GM18858 (cell line): ENCODE results near the gene FYN.

ENCODE experiments used
- ATAC-seq: cut with Tn5 transposase; IDR thresholded peaks from one replicate; pipeline ENCODE4 v1.9.1; 2021; ENCODE audit not compliant: unreplicated experiment

Gene FYN

GRCh38 chr6:111884068-111884467 is 10.8 kb upstream of the FYN start:
- ATAC-seq: no peak

- ATAC-seq: no peak
Measured at GRCh38 chr6:111880181-111880888, 7.1 kb upstream of the FYN start.

- ATAC-seq: no peak
Measured at GRCh38 chr6:111875741-111876140, 2.5 kb upstream of the FYN start.

- no peak for ATAC-seq
Measured at GRCh38 chr6:111874025-111874415, 768 bp upstream of the FYN start.

GRCh38 chr6:111872401-111873177 is 663 bp downstream of the FYN start:
- ATAC-seq: no peak

GRCh38 chr6:111871725-111872400 is 1.4 kb downstream of the FYN start:
- no peak for ATAC-seq

- no peak for ATAC-seq
Measured at GRCh38 chr6:111871207-111871606, 2.0 kb downstream of the FYN start.

GRCh38 chr6:111870742-111871064 is 2.5 kb downstream of the FYN start:
- no peak for ATAC-seq

GRCh38 chr6:111870051-111870741 is 3.1 kb downstream of the FYN start:
- no peak for ATAC-seq

GRCh38 chr6:111866857-111867256 is 6.4 kb downstream of the FYN start:
- no peak for ATAC-seq

- no peak for ATAC-seq
Measured at GRCh38 chr6:111865909-111866546, 7.2 kb downstream of the FYN start.

GRCh38 chr6:111865049-111865585 is 8.1 kb downstream of the FYN start:
- ATAC-seq: no peak

- no peak for ATAC-seq
Measured at GRCh38 chr6:111864138-111865048, 8.9 kb downstream of the FYN start.

- no peak for ATAC-seq
Measured at GRCh38 chr6:111862741-111863140, 10.5 kb downstream of the FYN start.

GRCh38 chr6:111862314-111862713 is 10.9 kb downstream of the FYN start:
- ATAC-seq: no peak

GRCh38 chr6:111861431-111861885 is 11.8 kb downstream of the FYN start:
- ATAC-seq: no peak

- ATAC-seq: no peak
Measured at GRCh38 chr6:111858347-111858746, 14.9 kb downstream of the FYN start.

- no peak for ATAC-seq
Measured at GRCh38 chr6:111857674-111858337, 15.4 kb downstream of the FYN start.

GRCh38 chr6:111855753-111856152 is 17.5 kb downstream of the FYN start:
- ATAC-seq: no peak
